SH-SY5Y (cell line): ENCODE data around the gene UNC79.

ENCODE experiments used
- GATA2 ChIP-seq: IDR thresholded peaks from 2 replicates; pipeline ENCODE4 v1.6.1; 2011; ENCODE audit warnings: mild to moderate bottlenecking, low read depth, low read length
- GATA3 ChIP-seq: IDR thresholded peaks from 2 replicates; pipeline ENCODE4 v1.6.1; 2011; ENCODE audit warnings: low read depth, mild to moderate bottlenecking, low read length, moderate library complexity

The UNC79 gene

GRCh38 chr14:93663317-93663716, 232.6 kb downstream of the UNC79 start:
- TF ChIP-seq GATA2 (no peak), GATA3 (no peak)

DNA sequence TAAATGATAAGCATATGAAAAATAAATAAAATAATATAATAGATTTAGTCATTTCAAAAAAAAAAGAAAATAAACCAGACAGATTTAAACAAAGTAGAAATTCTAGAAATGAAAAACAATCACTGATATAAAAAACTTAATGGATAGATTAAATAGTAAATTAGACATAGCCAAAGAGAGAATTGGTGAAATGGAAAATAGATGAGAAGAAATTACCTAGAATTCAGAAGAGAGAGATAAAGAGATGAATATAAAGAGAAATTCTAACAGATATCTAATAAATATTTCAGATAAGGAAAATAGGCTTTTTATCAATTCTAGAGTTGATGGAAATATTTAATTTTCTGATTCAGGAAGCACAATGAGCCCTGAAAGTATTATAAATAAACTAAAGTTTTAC, 234.4 kb downstream of the UNC79 start:
- TF ChIP-seq GATA3: no peak
- TF ChIP-seq GATA2: no peak

DNA sequence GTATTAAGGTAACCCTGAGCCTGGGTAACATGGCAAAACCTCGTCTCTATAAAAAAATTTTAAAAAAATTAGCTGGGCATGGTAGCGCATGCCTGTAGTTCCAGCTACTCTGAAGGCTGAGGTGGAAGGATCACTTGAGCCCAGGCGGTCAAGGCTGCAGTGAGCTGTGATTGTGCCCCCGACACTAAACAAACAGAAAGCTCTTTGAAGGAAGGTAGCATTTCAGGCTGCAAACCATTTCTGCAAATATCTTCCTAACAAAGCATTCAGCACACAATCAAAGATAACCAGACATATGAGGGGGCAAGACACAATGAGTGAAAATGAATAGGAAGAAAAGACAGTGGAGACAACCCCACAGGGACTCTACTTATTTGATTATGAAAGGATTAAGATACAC, 238.9 kb downstream of the UNC79 start:
- no peak for TF ChIP-seq GATA2
- TF ChIP-seq GATA3: no peak

DNA sequence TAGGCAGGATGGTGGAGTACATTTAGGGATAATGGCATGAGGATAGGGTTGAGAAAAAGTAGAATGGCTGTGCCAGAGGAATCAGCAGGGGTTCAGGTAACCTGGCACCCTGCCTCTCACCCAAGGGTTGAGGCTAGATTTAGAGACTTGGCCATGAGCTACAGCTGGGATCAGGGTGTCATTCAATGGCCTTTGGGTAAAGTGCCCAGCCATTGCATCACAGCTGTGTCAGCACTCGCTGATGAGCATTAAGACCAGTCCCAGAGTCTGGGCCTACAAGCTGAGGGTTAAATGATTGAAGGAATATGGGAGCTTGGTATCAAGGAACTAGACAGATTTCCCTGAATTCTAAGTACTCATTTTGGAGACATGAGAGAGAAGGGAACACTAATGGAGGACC, 243.6 kb downstream of the UNC79 start:
- TF ChIP-seq GATA3: no peak
- TF ChIP-seq GATA2: no peak

DNA sequence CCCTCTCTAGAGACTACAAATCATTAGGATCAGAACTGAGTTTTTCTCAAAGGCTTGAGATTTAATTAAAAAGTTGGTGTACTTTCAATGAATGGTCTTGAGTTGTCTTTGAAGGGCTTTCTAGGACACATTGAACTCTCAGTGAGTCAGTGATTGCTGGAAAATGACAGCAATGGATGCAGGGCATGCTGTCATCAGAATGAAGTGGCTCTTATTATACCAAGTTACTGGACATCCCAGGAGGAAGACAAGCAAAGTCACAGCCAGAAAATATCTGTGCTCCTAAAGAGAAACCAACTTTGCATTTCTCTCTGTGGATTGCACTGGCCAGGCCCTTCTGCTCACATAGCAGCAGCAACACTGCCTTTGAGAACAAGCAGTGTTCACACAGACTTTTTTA, 244.9 kb downstream of the UNC79 start:
- TF ChIP-seq GATA3: no peak
- no peak for TF ChIP-seq GATA2

DNA sequence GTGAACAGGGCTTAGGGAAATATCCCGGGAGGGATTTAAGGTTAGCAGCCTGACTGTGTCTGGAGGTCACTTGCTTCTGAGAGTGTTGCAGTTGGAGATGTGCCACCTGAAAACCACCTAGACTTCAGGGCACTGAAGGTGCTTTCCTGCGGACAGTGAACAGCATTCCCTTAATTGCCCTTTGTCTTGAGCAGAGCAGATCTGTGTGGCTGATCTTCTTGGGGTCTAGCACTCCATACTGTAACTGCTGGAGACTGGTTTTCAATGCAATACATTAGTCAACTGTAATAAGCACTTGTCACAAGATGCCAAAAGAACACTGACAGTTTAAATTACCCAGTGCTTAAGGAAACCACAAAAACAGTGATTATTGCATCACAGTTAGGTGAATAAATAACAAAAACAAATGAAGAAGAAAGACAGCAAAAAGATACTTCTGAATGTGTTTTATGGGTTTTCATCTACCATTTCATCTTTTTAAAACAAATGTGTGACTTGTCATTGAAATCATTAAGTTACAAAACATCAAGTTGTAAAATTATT, 245.7 kb downstream of the UNC79 start:
- TF ChIP-seq GATA3 (no peak), GATA2 (no peak)

DNA sequence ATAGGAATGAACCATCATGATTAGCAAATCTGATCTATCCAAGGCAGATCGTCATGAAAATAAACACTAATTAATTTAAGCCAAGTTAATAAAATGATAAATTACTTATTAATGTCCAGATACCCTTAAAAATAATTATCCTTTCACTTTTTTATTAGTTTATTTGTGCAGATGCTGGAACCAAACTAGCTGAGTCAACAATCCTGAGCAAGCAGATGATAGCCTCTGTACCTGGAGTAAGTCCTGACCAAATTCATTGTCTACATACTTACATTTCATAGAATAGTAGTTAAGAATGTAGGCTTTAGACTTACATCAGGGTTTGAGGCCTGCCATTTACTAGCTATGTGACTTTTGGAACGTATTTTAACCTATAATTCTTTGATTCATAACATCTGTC, 251.7 kb downstream of the UNC79 start:
- TF ChIP-seq GATA2 (no peak), GATA3 (no peak)

DNA sequence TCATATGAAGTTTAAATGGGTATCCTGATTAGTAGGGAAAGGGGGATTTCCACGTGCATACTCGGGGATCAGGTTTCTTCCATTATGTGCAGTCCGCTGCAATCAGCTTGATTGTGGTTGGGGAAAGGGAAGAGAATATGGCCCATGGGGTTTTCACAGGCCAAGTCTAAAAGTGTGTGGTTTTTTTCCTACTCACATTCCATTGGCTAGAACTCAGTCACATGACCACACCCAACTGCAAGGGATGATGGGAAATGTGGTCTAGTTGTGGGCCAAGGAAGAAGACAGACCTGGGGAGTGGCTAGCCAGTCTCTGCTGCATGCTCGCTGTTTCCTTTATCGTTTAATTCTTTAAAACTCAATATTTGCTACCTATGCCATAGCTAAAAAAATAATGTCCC, 252.5 kb downstream of the UNC79 start:
- TF ChIP-seq GATA3: no peak
- no peak for TF ChIP-seq GATA2

DNA sequence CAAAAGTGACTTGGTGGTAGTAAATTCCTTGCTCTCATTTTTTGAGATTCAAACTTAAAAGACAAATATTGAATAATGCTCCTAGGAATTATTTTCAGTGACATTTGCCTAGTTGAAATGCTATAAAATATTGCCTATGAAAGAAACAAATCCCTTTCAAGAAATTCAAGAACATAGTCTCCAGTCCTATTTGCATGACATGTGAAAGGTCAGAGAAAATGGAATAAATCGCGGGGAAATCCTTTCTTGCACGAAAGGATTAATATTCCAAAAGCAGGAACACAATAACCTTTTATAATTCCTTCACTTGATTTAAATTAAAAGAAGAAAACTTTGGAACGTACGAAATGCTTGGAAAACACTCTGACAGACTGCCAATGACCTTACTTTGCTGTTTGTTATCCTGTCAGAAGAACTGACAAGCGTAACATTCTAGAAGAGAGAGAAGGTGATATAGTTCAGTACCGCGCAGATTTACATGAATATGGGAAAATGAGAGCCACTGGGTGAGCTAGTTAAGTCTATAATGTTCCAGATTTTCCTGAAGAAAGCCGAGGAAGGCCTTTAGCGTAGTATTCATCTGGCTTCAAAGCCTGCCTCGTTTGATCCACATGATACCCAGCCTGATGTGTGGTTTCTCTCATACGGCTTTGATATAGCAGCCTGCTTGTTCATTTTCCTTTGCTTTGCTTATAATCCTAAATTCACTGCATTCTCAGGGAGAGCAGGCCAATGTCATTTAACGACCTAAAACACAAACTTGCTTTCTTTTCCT, 254.6 kb downstream of the UNC79 start:
- no peak for TF ChIP-seq GATA3
- no peak for TF ChIP-seq GATA2

DNA sequence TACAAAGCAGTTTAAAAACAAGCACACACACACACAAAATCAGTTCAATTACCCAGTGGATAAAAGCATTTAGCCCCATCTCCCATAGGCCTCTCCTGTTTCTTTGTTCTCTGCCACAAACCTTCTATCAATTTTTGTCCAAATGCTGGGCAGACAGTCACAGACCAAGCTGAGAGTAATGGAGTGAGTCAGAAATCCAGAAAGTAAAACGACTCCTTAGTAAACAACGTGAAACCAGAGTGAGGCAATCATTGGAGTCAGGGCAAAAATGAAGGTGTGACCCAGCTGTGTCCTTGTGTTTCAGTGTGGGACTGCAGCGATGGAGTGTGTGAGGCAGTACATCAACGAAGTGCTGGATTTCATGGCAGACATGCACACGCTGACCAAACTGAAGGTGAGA, 255.5 kb downstream of the UNC79 start:
- TF ChIP-seq GATA3 (no peak), GATA2 (no peak)

- no peak for TF ChIP-seq GATA3
- no peak for TF ChIP-seq GATA2
Measured at GRCh38 chr14:93688239-93688666, 257.5 kb downstream of the UNC79 start.

DNA sequence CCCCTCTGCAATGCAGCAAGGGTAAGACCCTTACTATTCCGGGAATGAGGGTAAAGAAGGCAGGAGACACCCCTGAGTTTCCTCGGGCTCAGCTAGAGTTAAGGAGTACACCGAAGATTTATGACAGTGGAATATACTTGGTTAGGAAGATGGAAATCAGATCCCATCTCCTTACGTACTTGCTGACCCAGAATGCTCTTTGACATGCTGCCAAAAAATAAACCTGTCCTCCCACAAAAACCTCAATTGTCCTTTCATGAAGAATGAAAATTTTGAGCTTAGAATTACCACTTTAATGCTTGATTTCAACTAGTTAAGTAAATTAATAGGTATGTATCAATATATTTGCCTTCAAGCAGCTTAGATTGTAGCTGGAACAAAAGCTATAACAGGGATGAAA, 258.1 kb downstream of the UNC79 start:
- no peak for TF ChIP-seq GATA3
- no peak for TF ChIP-seq GATA2

DNA sequence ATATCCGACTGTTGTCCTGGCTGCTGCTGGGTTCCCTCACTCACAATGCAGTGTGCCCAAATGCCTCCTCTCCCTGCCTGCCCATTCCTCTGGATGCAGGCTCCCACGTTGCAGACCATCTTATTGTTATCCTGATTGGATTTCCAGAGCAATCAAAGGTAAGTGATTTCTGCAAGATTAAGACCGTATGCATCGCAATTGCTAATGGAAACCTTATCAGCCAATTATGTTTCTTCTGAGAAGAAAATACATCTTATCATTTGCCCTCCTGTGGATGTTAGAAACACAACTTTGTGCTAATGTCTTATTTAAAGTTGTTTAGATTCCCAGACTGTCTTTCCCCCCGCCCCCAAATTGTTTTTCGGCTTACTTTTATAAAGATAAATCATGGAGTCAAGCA, 259.4 kb downstream of the UNC79 start:
- TF ChIP-seq GATA3: no peak
- TF ChIP-seq GATA2: no peak

DNA sequence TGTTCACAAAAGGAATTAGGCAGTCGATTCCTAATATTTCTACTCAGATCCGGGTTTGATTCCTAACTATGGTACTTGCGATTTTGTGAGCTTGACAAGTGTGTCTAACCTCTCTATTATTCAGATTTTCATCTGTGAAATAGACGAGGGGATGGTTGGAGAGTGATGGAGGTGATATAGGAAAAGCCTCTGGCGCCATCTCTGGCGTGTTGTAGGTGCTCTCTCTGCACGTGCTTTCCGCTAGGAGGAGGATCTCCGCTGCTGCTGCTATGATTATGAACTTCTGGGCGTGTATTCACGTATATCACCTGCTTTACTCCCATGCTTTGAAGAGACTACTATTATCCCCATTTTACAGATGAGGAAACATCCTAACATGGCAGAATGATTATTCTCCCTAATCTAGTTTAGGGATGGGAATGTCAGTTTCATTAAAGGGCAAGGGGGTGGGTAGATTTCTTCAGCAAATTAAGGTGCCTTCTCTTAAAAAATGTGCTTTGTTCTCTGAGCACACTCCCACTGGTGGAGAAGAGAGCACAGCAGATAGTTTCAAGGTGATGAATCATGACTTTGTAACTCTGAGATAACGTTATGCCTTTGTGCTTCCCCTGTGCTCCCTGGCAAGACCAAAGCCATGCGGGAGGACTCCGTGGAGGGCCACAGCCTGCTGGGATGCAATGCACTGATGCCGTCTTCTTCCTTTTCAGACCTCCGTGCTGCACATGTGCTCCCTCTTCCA, 260.5 kb downstream of the UNC79 start:
- TF ChIP-seq GATA3 (no peak), GATA2 (no peak)

DNA sequence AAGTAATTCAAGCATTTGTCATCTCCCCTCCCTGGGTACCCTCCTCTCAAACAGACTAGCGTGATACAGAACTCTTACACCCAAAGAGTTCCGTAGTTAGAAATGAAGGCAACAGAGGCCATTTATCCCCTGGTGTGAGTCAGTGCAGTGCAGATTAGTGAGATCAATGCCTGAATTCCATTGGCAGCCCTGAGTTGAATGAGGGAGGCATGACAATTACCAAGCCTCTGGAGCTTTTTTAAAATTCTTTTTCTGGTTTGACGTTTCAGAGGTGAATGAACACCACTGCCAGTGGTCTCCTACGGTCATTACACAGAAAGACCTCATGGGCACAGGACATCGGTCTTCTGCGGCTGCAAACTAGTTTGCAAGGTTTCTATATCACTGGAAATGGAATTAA, 263.2 kb downstream of the UNC79 start:
- TF ChIP-seq GATA3 (no peak), GATA2 (no peak)
